ENCODE data around the gene PRKD3. TPM values are rescaled to one million over a fixed set of nuclear protein-coding genes. Genes with fewer than 3 reads are reported as not detected.

The PRKD3 gene
- polyA plus RNA-seq, 1 donor = 27.3 TPM

GRCh38 chr2:37343537-37344434 is 19.2 kb upstream of the PRKD3 start:
- DNase-seq (ENCODE audit: low read depth) = no peak

GRCh38 chr2:37342591-37343220 is 18.1 kb upstream of the PRKD3 start:
- DNase-seq (ENCODE audit: low read depth) = no peak

GRCh38 chr2:37340637-37341036 is 16.0 kb upstream of the PRKD3 start:
- no peak for DNase-seq (ENCODE audit: low read depth)

- no peak for DNase-seq (ENCODE audit: low read depth)
Observed at GRCh38 chr2:37338933-37339332, 14.3 kb upstream of the PRKD3 start.

GRCh38 chr2:37337620-37338280 is 13.1 kb upstream of the PRKD3 start:
- no peak for DNase-seq (ENCODE audit: low read depth)

- DNase-seq (ENCODE audit: low read depth) = no peak
Observed at GRCh38 chr2:37335604-37336003, 11.0 kb upstream of the PRKD3 start.

- DNase-seq (ENCODE audit: low read depth) = no peak
Observed at GRCh38 chr2:37333256-37333655, 8.6 kb upstream of the PRKD3 start.

- DNase-seq (ENCODE audit: low read depth) = no peak
Observed at GRCh38 chr2:37332560-37332959, 7.9 kb upstream of the PRKD3 start.

- no peak for DNase-seq (ENCODE audit: low read depth)
Observed at GRCh38 chr2:37330681-37331080, 6.0 kb upstream of the PRKD3 start.

- no peak for DNase-seq (ENCODE audit: low read depth)
Observed at GRCh38 chr2:37326866-37327634, 2.4 kb upstream of the PRKD3 start.

GRCh38 chr2:37326285-37326684 is 1.7 kb upstream of the PRKD3 start:
- DNase-seq (ENCODE audit: low read depth) = peak; percentile 81

- DNase-seq (ENCODE audit: low read depth) = no peak
Observed at GRCh38 chr2:37325625-37326071, 1.0 kb upstream of the PRKD3 start.

GRCh38 chr2:37324536-37324785 is 172 bp downstream of the PRKD3 start:
- DNase-seq (ENCODE audit: low read depth) = peak; percentile 60

GRCh38 chr2:37323781-37324535 is 675 bp downstream of the PRKD3 start:
- no peak for DNase-seq (ENCODE audit: low read depth)

GRCh38 chr2:37323176-37323780 is 1.4 kb downstream of the PRKD3 start:
- DNase-seq (ENCODE audit: low read depth) = no peak

- no peak for DNase-seq (ENCODE audit: low read depth)
Observed at GRCh38 chr2:37322368-37322767, 2.3 kb downstream of the PRKD3 start.

GRCh38 chr2:37321029-37321682 is 3.5 kb downstream of the PRKD3 start:
- no peak for DNase-seq (ENCODE audit: low read depth)

- DNase-seq (ENCODE audit: low read depth) = no peak
Observed at GRCh38 chr2:37319754-37320609, 4.7 kb downstream of the PRKD3 start.

GRCh38 chr2:37318401-37318800 is 6.2 kb downstream of the PRKD3 start:
- DNase-seq (ENCODE audit: low read depth) = no peak
